ENCODE results near the gene PHC2.

The PHC2 gene

GRCh38 chr1:33282791-33283190 is 148.1 kb downstream of the PHC2 start:
- H3K9me3 ChIP-seq (ENCODE audit: control insufficient read depth, insufficient read depth, low read depth, low read length): no peaks in the 10 kb centered on the region
- CTCF ChIA-PET: interaction anchor here (1.8 to 3.6 kb wide), 2 partner anchors 11 to 13 kb away, joined by 5 to 16 read pairs; no protein-coding TSS in a partner anchor

More at GRCh38 chr1:33282791-33283190, 148.1 kb downstream of the PHC2 start:
- Histone ChIP-seq H3K4me1 (ENCODE audit: control insufficient read depth, insufficient read depth, low read length) (no peaks in the 10 kb centered on the region), H3K4me3 (ENCODE audit: low read depth, low read length) (no peak overlapping the region), H3K36me3 (ENCODE audit: control insufficient read depth in 2 of 2, insufficient read depth in 1 of 2, low read length in 2 of 2) (peaks cover 8 to 52% of the 10 kb centered on the region in 2 experiments; a peak in 2 of 3 replicates), H3K27ac (ENCODE audit: extremely low read depth, low read depth, low read length) (no peak overlapping the region)
- POLR2A ChIA-PET: no interaction called here
- TF ChIP-seq MYNN (tag by site-specific recombination; IDR thresholded peaks at IDR 0.05; ENCODE audit: borderline replicate concordance): no peak
- no peak for TF ChIP-seq PATZ1 (tag by site-specific recombination; IDR thresholded peaks at IDR 0.05)
- no peak for TF ChIP-seq ZNF561 (tag by site-specific recombination; IDR thresholded peaks at IDR 0.05; ENCODE audit: borderline replicate concordance)
- no peak for TF ChIP-seq ZNF324 (tag by site-specific recombination; IDR thresholded peaks at IDR 0.05)
- no peak for TF ChIP-seq ZBTB17 (tag by site-specific recombination; IDR thresholded peaks at IDR 0.05)
- no peak for TF ChIP-seq ZNF335 (tag by site-specific recombination; conservative IDR thresholded peaks at IDR 0.05)
- no peak for TF ChIP-seq ZNF18 (tag by site-specific recombination; IDR thresholded peaks at IDR 0.05)
- TF ChIP-seq ZNF174 (tag by site-specific recombination; IDR thresholded peaks at IDR 0.05): no peak
- TF ChIP-seq SALL2 (tag by site-specific recombination; IDR thresholded peaks at IDR 0.05; ENCODE audit: borderline replicate concordance): no peak
- TF ChIP-seq ZNF24 (tag by site-specific recombination; IDR thresholded peaks at IDR 0.05): no peak
- TF ChIP-seq ZNF202 (tag by site-specific recombination; IDR thresholded peaks at IDR 0.05; ENCODE audit: borderline replicate concordance): no peak
- no peak for TF ChIP-seq ZNF639 (tag by site-specific recombination; IDR thresholded peaks at IDR 0.05)
- TF ChIP-seq ZNF621 (tag by site-specific recombination; IDR thresholded peaks at IDR 0.05): no peak
- TF ChIP-seq AEBP2 (tag by site-specific recombination; IDR thresholded peaks at IDR 0.05; ENCODE audit: borderline replicate concordance): no peak
- no peak for TF ChIP-seq ZFP69B (tag by site-specific recombination; IDR thresholded peaks at IDR 0.05)
- TF ChIP-seq, protein P1, sequence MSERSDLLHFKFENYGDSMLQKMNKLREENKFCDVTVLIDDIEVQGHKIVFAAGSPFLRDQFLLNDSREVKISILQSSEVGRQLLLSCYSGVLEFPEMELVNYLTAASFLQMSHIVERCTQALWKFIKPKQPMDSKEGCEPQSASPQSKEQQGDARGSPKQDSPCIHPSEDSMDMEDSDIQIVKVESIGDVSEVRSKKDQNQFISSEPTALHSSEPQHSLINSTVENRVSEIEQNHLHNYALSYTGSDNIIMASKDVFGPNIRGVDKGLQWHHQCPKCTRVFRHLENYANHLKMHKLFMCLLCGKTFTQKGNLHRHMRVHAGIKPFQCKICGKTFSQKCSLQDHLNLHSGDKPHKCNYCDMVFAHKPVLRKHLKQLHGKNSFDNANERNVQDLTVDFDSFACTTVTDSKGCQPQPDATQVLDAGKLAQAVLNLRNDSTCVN (tag by site-specific recombination; optimal IDR thresholded peaks at IDR 0.05): no peak
- TF ChIP-seq GLIS1 (tag by site-specific recombination; IDR thresholded peaks at IDR 0.05): no peak
